ENCODE measurements around the gene RDH8. TPM values are rescaled to one million over a fixed set of nuclear protein-coding genes. Genes with fewer than 3 reads are reported as not detected.

The RDH8 gene
- total RNA-seq, 1 donor from 2014 or later = not detected

GRCh38 chr19:10044390-10044789 is 31.1 kb downstream of the RDH8 start:
- no peaks in the 10 kb centered on the region for H4K20me1 ChIP-seq (ENCODE audit: low read depth)
- Mint-ChIP-seq H3K4me1 (no peaks in the 10 kb centered on the region), H3K27ac (no peak overlapping the region), H3K9me3 (no peaks in the 10 kb centered on the region), H3K27me3 (ENCODE audit: insufficient read depth, low read depth) (peaks cover 8% of the 10 kb centered on the region), H3K4me3 (no peak overlapping the region), H3K36me3 (no peaks in the 10 kb centered on the region)
- H3K27me3 ChIP-seq = peaks cover 8% of the 10 kb centered on the region
- no peaks in the 10 kb centered on the region for H3K36me3 ChIP-seq
- TF ChIP-seq EZH2phosphoT487 (IDR thresholded peaks at IDR 0.05) (no peak), CTCF (IDR thresholded peaks at IDR 0.05) (no peak), EZH2 (IDR thresholded peaks at IDR 0.05) (no peak)
- no peaks in the 10 kb centered on the region for H3K4me1 ChIP-seq
- no peak overlapping the region for H2AFZ ChIP-seq (replicated peaks)
- no peak for DNase-seq (ENCODE audit: low spot score)
- peaks cover 17% of the 10 kb centered on the region for H3K9me3 ChIP-seq (ENCODE audit: low read depth)
- no peaks in the 10 kb centered on the region for H3K79me2 ChIP-seq (ENCODE audit: low read depth)
- H3K4me3 ChIP-seq = no peak overlapping the region
- H3F3A ChIP-seq (ENCODE audit: low read depth) = no peaks in the 10 kb centered on the region
- H3K27ac ChIP-seq = no peak overlapping the region
- no peak overlapping the region for H3K4me2 ChIP-seq
- no peak overlapping the region for H3K9ac ChIP-seq

- Mint-ChIP-seq H3K36me3 (no peaks in the 10 kb centered on the region), H3K27me3 (ENCODE audit: insufficient read depth, low read depth) (peaks cover 6% of the 10 kb centered on the region), H3K27ac (no peak overlapping the region), H3K4me1 (no peaks in the 10 kb centered on the region), H3K4me3 (no peak overlapping the region), H3K9me3 (no peaks in the 10 kb centered on the region)
- Histone ChIP-seq H3K36me3 (no peaks in the 10 kb centered on the region), H4K20me1 (ENCODE audit: low read depth) (no peaks in the 10 kb centered on the region), H3K27ac (no peak overlapping the region), H3K4me1 (no peaks in the 10 kb centered on the region), H3K9ac (no peak overlapping the region), H3K79me2 (ENCODE audit: low read depth) (no peaks in the 10 kb centered on the region), H3K27me3 (peaks cover 8% of the 10 kb centered on the region), H3K9me3 (ENCODE audit: low read depth) (peaks cover 17% of the 10 kb centered on the region), H3F3A (ENCODE audit: low read depth) (no peaks in the 10 kb centered on the region), H2AFZ (replicated peaks) (no peak overlapping the region), H3K4me3 (no peak overlapping the region), H3K4me2 (no peak overlapping the region)
- no peak for TF ChIP-seq EZH2phosphoT487 (IDR thresholded peaks at IDR 0.05)
- no peak for TF ChIP-seq EZH2 (IDR thresholded peaks at IDR 0.05)
- no peak for TF ChIP-seq CTCF (IDR thresholded peaks at IDR 0.05)
- DNase-seq (ENCODE audit: low spot score) = no peak
Measured at GRCh38 chr19:10045371-10045770, 32.1 kb downstream of the RDH8 start.

GRCh38 chr19:10049626-10050025 is 36.3 kb downstream of the RDH8 start:
- Mint-ChIP-seq H3K4me1 (no peaks in the 10 kb centered on the region), H3K4me3 (no peak overlapping the region), H3K36me3 (no peaks in the 10 kb centered on the region), H3K27me3 (ENCODE audit: insufficient read depth, low read depth) (peaks cover 11% of the 10 kb centered on the region), H3K27ac (no peak overlapping the region), H3K9me3 (no peaks in the 10 kb centered on the region)
- TF ChIP-seq EZH2 (IDR thresholded peaks at IDR 0.05) = no peak
- no peak for TF ChIP-seq CTCF (IDR thresholded peaks at IDR 0.05)
- no peak for TF ChIP-seq EZH2phosphoT487 (IDR thresholded peaks at IDR 0.05)
- Histone ChIP-seq H2AFZ (replicated peaks) (no peak overlapping the region), H3K36me3 (no peaks in the 10 kb centered on the region), H4K20me1 (ENCODE audit: low read depth) (no peaks in the 10 kb centered on the region), H3F3A (ENCODE audit: low read depth) (no peaks in the 10 kb centered on the region), H3K79me2 (ENCODE audit: low read depth) (no peaks in the 10 kb centered on the region), H3K4me1 (no peaks in the 10 kb centered on the region), H3K9me3 (ENCODE audit: low read depth) (no peaks in the 10 kb centered on the region), H3K27ac (no peak overlapping the region), H3K9ac (no peak overlapping the region), H3K27me3 (peaks cover 16% of the 10 kb centered on the region), H3K4me3 (no peak overlapping the region), H3K4me2 (no peak overlapping the region)
- DNase-seq (ENCODE audit: low spot score) = no peak
